Ascending aorta (tissue), 2 donors: Measurements from ENCODE around the gene TMEM205. TPM values are rescaled to one million over a fixed set of nuclear protein-coding genes. Genes with fewer than 3 reads are reported as not detected.

Source experiments
- DNase-seq, 2 donors: peaks; one replicate each; pipeline ENCODE4 v3.0.0-alpha.2; 2019; ENCODE audit warnings: low spot score in 2 of 2
- H3K27ac ChIP-seq, 2 donors: fragments of 200-600 bp; sonication (generic); one replicate each; pipeline ENCODE4 v1.5.1; 2016 to 2017; ENCODE audit warnings: mild to moderate bottlenecking in 1 of 2
- H3K27me3 ChIP-seq: fragments of 200-600 bp; sonication (generic); one replicate; pipeline ENCODE4 v1.5.1; 2017
- H3K36me3 ChIP-seq, 2 donors: fragments of 200-600 bp; sonication (generic); one replicate each; pipeline ENCODE4 v1.5.1; 2016
- H3K4me1 ChIP-seq, 2 donors: fragments of 200-600 bp; sonication (generic); one replicate each; pipeline ENCODE4 v1.5.1; 2016 to 2017; ENCODE audit warnings: mild to moderate bottlenecking in 1 of 2
- H3K4me3 ChIP-seq, 2 donors: fragments of 200-600 bp; sonication (generic); one replicate each; pipeline ENCODE4 v1.5.1; 2016 to 2017; ENCODE audit warnings: mild to moderate bottlenecking in 1 of 2
- H3K9me3 ChIP-seq, 2 donors: fragments of 200-600 bp; sonication (generic); one replicate each; pipeline ENCODE4 v1.5.1; 2016
- intact Hi-C: fragments of 100-400 bp; cut with DNase I; formaldehyde crosslinking; loops from one replicate; pipeline ENCODE4 v1.15.1; 2023
- total RNA-seq: library from RNA; depleted of rRNA; stranded (reverse); fragments of >200 nt; gene quantifications from one replicate; pipeline ENCODE4 v1.1.0, GENCODE V29; 2016
- TF ChIP-seq, protein P1 (sequence below), 3 experiments: fragments of 200-600 bp in 2 of 3; fragments of 450-650 bp in 1 of 3; sonication (generic) in 2 of 3; IDR thresholded peaks; one replicate each; pipeline ENCODE4 v1.5.1; 2016 to 2019; ENCODE audit warnings: antibody characterized with exemption in 3 of 3, mild to moderate bottlenecking in 1 of 3, moderate library complexity in 1 of 3

Gene TMEM205
- total RNA-seq, 1 donor from 2014 or later, result 225 TPM

DNA sequence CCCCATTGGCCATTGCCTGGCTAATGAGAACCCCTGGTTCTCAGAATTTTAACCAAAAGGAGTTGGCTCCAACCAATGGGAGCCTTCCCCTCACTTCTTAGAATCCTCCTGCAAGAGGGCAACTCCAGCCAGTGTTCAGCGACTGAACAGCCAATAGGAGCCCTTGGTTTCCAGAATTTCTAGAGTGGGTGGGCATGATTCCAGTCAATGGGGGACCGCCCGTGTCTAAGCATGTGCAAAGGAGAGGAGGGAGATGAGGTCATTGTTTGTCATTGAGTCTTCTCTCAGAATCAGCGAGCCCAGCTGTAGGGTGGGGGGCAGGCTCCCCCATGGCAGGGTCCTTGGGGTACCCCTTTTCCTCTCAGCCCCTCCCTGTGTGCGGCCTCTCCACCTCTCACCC lies 18.9 kb upstream of the TMEM205 start:
- intact Hi-C loops, result no loop called here
- Histone ChIP-seq H3K4me1 (no peaks in the 10 kb centered on the region), H3K4me3 (no peak overlapping the region), H3K27me3 (no peaks in the 10 kb centered on the region), H3K9me3 (no peaks in the 10 kb centered on the region), H3K36me3 (peaks cover 42 to 46% of the 10 kb centered on the region in 2 donors), H3K27ac (no peak overlapping the region)
- TF ChIP-seq, protein P1, sequence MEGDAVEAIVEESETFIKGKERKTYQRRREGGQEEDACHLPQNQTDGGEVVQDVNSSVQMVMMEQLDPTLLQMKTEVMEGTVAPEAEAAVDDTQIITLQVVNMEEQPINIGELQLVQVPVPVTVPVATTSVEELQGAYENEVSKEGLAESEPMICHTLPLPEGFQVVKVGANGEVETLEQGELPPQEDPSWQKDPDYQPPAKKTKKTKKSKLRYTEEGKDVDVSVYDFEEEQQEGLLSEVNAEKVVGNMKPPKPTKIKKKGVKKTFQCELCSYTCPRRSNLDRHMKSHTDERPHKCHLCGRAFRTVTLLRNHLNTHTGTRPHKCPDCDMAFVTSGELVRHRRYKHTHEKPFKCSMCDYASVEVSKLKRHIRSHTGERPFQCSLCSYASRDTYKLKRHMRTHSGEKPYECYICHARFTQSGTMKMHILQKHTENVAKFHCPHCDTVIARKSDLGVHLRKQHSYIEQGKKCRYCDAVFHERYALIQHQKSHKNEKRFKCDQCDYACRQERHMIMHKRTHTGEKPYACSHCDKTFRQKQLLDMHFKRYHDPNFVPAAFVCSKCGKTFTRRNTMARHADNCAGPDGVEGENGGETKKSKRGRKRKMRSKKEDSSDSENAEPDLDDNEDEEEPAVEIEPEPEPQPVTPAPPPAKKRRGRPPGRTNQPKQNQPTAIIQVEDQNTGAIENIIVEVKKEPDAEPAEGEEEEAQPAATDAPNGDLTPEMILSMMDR (IDR thresholded peaks at IDR 0.05), result no peak
- no peak for DNase-seq

DNA sequence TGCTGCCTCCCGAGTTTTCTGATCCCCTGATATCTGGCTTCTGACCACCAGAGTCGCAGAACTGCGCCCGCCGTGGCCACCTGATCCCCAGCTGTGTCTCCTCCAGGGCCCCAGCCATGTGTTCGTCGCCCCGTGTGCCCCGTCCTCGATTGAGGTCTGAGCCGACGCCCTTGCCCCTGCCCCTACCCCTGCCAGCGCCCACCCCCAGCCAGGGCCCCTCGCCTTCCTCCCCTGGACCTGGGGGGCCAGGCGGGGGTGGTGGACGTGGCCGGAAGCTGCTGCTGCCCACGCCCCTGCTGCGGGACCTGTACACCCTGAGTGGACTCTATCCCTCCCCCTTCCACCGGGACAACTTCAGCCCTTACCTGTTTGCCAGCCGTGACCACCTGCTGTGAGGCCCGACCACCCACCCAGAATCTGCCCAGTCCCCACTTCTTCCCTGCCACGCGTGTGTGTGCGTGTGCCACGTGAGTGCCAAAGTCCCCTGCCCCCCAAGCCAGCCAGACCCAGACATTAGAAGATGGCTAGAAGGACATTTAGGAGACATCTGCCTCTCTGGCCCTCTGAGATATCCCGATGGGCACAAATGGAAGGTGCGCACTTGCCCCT lies 18.3 kb upstream of the TMEM205 start:
- H3K36me3 ChIP-seq, result peaks cover 48 to 51% of the 10 kb centered on the region in 2 donors
- no peaks in the 10 kb centered on the region for H3K27me3 ChIP-seq
- H3K4me1 ChIP-seq, result no peaks in the 10 kb centered on the region
- H3K27ac ChIP-seq, result no peak overlapping the region
- H3K4me3 ChIP-seq, result no peak overlapping the region
- TF ChIP-seq, protein P1 (IDR thresholded peaks at IDR 0.05), result no peak
- DNase-seq, result no peak
- intact Hi-C loops, result no loop called here
- H3K9me3 ChIP-seq, result no peaks in the 10 kb centered on the region

DNA sequence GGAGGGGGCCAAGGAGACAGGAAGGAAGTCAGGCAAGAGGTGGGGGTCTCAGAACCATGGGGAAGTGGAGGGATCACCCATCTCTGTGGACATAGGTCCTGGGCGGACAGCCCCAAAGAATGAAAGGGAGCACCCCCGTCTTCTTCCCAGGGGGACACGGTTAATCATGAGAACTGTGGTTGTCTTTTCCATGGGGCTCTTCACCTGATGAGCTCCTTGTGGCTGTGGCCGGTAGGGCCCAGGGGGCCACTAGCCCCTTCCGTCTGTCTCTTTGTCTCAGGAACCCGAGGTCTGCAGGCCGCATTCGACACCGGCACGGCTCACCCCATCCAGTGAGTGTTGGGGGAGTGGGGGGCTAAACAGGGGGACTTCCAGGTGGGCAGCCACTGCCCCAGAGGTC lies 17.8 kb upstream of the TMEM205 start:
- Histone ChIP-seq H3K27ac (no peak overlapping the region), H3K4me1 (no peaks in the 10 kb centered on the region), H3K27me3 (no peaks in the 10 kb centered on the region), H3K4me3 (no peak overlapping the region), H3K36me3 (peaks cover 49 to 52% of the 10 kb centered on the region in 2 donors), H3K9me3 (no peaks in the 10 kb centered on the region)
- no peak for DNase-seq
- TF ChIP-seq, protein P1 (IDR thresholded peaks at IDR 0.05), result no peak
- intact Hi-C loops, result no loop called here

DNA sequence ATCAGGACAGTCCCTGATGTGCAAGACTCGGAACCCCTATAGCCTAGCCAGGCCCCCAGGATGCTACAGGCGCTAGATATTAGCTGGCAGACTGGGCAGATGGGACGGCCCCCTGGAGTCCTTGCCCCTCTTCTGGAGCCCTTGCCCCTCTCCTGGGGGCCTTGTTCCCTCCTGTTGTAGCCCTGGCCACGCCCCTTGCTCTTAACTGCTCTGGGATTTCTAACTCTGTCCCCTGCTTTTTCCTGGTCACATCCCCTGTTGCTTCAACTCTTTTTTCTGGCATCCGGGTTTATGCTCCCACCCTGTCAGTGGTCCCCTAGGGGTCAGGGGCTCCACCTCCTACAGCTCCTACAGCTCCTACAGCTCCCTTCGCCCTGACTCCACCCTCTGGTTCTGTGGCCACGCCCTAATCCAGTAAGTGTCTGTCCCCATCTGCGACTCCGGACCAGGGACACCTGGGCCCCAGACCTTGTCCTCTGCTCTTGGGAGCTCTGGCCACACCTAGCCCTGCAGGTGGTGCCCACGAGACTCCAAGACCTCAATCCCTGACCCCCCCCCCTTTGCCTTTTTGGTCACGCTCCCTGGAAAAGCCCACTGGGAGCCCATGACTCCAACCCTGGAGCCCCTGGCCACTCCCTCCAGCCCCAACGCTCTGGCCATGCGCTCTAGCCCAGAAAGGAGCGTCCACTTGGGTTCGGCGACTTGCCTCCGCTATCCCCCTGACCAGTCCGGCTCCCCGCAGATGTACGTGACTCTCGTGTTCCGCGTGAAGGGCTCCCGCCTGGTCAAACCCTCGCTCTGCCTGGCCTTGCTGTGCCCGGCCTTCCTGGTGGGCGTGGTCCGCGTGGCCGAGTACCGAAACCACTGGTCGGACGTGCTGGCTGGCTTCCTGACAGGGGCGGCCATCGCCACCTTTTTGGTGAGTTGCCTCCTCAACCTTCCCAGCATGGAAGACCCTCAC lies 16.0 kb upstream of the TMEM205 start:
- TF ChIP-seq, protein P1 (IDR thresholded peaks at IDR 0.05), result no peak
- DNase-seq, result no peak
- H3K4me1 ChIP-seq, result no peaks in the 10 kb centered on the region
- peaks cover 52 to 54% of the 10 kb centered on the region in 2 donors for H3K36me3 ChIP-seq
- no peak overlapping the region for H3K27ac ChIP-seq
- no peak overlapping the region for H3K4me3 ChIP-seq
- intact Hi-C loops, result no loop called here
- no peaks in the 10 kb centered on the region for H3K9me3 ChIP-seq
- no peaks in the 10 kb centered on the region for H3K27me3 ChIP-seq

DNA sequence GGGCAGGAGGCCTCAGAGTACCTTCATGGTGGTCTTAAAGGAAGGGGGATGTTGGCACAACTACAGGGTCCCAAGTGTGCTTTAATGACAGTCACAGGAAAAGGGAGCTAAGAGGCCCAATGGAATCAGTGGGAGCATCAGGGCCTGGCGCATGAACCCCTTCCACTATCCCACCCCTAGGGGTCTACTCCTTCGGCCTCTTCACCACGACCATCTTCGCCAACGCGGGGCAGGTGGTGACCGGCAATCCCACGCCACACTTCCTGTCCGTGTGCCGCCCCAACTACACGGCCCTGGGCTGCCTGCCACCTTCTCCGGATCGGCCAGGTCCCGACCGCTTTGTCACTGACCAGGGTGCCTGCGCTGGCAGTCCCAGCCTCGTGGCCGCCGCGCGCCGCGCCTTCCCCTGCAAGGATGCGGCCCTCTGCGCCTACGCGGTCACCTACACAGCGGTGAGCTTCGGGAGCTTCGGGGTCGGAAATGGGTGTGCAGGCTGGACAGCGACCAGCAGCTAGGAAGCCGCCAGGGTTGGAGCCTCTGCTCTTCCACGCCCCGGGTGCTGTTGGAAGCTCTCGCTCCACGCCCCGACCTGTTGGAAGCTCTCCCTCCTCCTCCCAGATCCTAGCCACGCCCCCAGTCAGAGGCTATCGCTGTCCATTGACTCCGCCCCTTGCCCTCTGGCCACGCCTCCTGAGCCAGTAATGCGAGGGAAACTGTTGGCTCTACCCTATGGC lies 15.1 kb upstream of the TMEM205 start:
- intact Hi-C loops, result no loop called here
- H3K36me3 ChIP-seq, result peaks cover 52 to 54% of the 10 kb centered on the region in 2 donors

More for the DNA sequence above, 15.1 kb upstream of the TMEM205 start:
- Histone ChIP-seq H3K27ac (no peak overlapping the region), H3K9me3 (no peaks in the 10 kb centered on the region), H3K4me3 (no peak overlapping the region), H3K4me1 (peaks cover 0 to 1% of the 10 kb centered on the region in 2 donors), H3K27me3 (no peaks in the 10 kb centered on the region)
- TF ChIP-seq, protein P1 (IDR thresholded peaks at IDR 0.05), result no peak
- DNase-seq, result no peak
